ENCODE results near the gene PSMD6.

The PSMD6 gene

GRCh38 chr3:63986831-63987230 is 36.5 kb downstream of the PSMD6 start:
- no peak overlapping the region for H3K9ac ChIP-seq (ENCODE audit: low read depth, low read length)
- H3K9me3 ChIP-seq (ENCODE audit: control insufficient read depth, insufficient read depth, low read length): no peaks in the 10 kb centered on the region
- H3K4me1 ChIP-seq (ENCODE audit: insufficient read depth, low read length): no peaks in the 10 kb centered on the region
- H3K36me3 ChIP-seq (ENCODE audit: insufficient read depth, low read length): peaks cover 8% of the 10 kb centered on the region

DNA sequence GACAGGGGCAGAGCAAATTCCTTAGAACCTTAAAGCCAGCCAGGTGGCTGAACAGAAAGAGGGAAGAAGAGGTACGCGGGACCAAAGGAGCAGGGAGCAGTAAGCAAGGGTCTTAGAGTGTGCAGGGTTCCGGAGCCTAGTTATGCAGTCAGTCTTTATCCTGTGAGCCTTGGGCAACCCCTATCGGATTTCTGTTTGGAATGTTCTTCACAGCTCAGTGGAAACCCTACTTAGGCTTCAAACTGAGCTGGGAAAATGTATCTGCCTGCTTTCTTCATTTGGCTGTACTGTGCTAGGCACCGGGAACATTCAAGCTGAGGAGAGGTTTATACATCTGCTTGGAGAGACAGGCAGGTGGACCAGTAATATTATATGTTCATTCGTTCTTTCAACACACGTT is 37.1 kb downstream of the PSMD6 start:
- H3K9ac ChIP-seq (ENCODE audit: low read depth, low read length): no peak overlapping the region
- peaks cover 8% of the 10 kb centered on the region for H3K36me3 ChIP-seq (ENCODE audit: insufficient read depth, low read length)
- no peaks in the 10 kb centered on the region for H3K4me1 ChIP-seq (ENCODE audit: insufficient read depth, low read length)
- H3K9me3 ChIP-seq (ENCODE audit: control insufficient read depth, insufficient read depth, low read length): no peaks in the 10 kb centered on the region

- Histone ChIP-seq H3K9ac (ENCODE audit: low read depth, low read length) (no peak overlapping the region), H3K4me1 (ENCODE audit: insufficient read depth, low read length) (no peaks in the 10 kb centered on the region), H3K9me3 (ENCODE audit: control insufficient read depth, insufficient read depth, low read length) (no peaks in the 10 kb centered on the region), H3K36me3 (ENCODE audit: insufficient read depth, low read length) (peaks cover 8% of the 10 kb centered on the region)
Measured at GRCh38 chr3:63984391-63984790, 38.9 kb downstream of the PSMD6 start.

DNA sequence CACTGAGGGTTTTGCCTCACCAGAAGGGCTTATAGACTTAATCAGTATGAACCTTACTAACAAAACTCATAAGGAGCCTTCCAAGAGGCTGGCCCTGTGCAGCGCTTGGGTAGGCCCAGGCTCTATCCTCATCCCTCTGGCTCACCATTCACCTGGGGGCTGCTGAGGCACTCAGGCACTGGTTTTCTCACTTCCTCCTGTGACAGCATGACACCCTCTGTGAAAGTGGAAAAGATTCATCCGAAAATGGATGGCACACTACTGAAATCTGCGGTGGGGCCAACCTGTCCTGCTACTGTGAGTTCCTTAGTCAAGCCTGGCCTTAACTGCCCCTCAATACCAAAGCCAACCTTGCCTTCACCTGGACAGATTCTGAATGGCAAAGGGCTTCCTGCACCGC is 41.3 kb downstream of the PSMD6 start:
- Histone ChIP-seq H3K9me3 (ENCODE audit: control insufficient read depth, insufficient read depth, low read length) (no peaks in the 10 kb centered on the region), H3K36me3 (ENCODE audit: insufficient read depth, low read length) (no peaks in the 10 kb centered on the region; the same call in none of the 2 replicates), H3K9ac (ENCODE audit: low read depth, low read length) (no peak overlapping the region), H3K4me1 (ENCODE audit: insufficient read depth, low read length) (no peaks in the 10 kb centered on the region)

DNA sequence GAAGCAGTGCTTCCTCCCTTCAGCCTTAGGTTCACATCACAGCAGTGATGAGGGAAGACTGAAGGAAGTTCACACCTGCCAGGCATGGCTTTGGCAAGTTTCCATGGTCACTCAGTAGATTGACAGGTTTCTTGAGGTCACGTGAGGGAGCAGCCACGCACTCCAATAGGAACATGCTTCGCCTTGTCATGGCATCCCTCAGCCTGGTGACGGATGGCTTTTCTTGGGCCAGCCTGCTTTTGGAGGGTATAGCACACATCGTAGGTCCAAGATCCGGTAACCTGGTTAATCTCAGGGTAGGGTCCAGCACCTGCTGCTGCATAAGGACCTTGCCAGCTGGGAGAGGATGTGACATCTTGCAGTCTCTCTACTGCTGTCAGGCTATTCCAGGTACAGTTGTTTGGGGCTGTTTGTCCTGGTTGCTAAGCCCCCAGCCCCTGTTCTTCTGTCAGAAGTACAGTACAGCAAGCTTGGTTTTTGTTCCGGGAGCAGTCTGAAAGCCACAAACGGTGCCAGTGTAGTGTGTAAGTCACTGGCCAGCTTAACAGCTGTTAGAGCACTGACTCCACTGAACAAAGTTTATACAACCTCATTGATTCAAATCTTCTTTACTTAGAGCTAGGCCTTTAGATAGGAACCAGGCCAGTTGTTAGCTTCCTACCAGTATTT is 42.3 kb downstream of the PSMD6 start:
- no peaks in the 10 kb centered on the region for H3K4me1 ChIP-seq (ENCODE audit: insufficient read depth, low read length)
- no peak overlapping the region for H3K9ac ChIP-seq (ENCODE audit: low read depth, low read length)
- peaks cover 2% of the 10 kb centered on the region for H3K36me3 ChIP-seq (ENCODE audit: insufficient read depth, low read length)
- no peaks in the 10 kb centered on the region for H3K9me3 ChIP-seq (ENCODE audit: control insufficient read depth, insufficient read depth, low read length)

DNA sequence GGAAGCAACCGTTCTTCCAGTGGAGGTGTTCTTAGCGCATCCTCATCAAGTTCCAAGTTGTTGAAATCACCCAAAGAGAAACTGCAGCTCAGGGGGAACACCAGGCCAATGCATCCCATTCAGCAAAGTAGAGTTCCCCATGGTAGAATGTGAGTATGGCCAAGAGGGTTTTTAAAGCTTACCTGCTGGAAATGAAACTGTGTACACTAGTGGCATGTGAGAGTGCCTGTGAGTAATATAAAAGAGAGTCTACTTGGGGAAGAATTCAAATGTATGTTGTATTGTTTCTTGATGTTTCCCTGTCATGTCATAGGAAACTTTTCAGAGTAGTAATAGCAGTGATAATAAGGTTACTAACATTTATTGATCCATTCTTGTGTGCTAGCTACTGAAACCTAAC is 43.3 kb downstream of the PSMD6 start:
- Histone ChIP-seq H3K9ac (ENCODE audit: low read depth, low read length) (no peak overlapping the region), H3K36me3 (ENCODE audit: insufficient read depth, low read length) (peaks cover 2% of the 10 kb centered on the region), H3K9me3 (ENCODE audit: control insufficient read depth, insufficient read depth, low read length) (no peaks in the 10 kb centered on the region), H3K4me1 (ENCODE audit: insufficient read depth, low read length) (no peaks in the 10 kb centered on the region)

GRCh38 chr3:63979093-63979885 is 44.0 kb downstream of the PSMD6 start:
- no peaks in the 10 kb centered on the region for H3K9me3 ChIP-seq (ENCODE audit: control insufficient read depth, insufficient read depth, low read length)
- H3K36me3 ChIP-seq (ENCODE audit: insufficient read depth, low read length): peaks cover 2% of the 10 kb centered on the region
- no peaks in the 10 kb centered on the region for H3K4me1 ChIP-seq (ENCODE audit: insufficient read depth, low read length)
- H3K9ac ChIP-seq (ENCODE audit: low read depth, low read length): no peak overlapping the region

GRCh38 chr3:63977893-63978292 is 45.4 kb downstream of the PSMD6 start:
- peaks cover 2% of the 10 kb centered on the region for H3K36me3 ChIP-seq (ENCODE audit: insufficient read depth, low read length)

DNA sequence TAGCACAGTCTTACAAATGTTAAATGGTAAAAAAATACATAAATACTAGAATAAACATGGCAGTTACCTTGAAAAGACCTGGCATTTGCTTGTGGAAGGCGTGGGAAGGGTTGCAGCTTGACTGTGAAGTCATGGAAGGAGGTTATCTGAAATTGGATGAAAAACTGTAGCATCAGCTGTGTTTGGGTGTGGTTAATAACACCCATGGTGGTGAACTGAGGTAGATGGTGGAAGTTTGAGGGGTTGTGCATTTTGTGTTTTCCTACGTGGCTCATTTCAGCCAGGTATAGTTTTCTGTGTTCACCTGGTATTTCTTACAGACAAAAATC is 46.5 kb downstream of the PSMD6 start:
- Histone ChIP-seq H3K4me1 (ENCODE audit: insufficient read depth, low read length) (peaks cover 9% of the 10 kb centered on the region), H3K9ac (ENCODE audit: low read depth, low read length) (no peak overlapping the region), H3K36me3 (ENCODE audit: insufficient read depth, low read length) (peaks cover 2% of the 10 kb centered on the region; the same call in 1 of the 2 replicates), H3K9me3 (ENCODE audit: control insufficient read depth, insufficient read depth, low read length) (no peaks in the 10 kb centered on the region)

More at GRCh38 chr3:63977893-63978292, 45.4 kb downstream of the PSMD6 start:
- no peaks in the 10 kb centered on the region for H3K9me3 ChIP-seq (ENCODE audit: control insufficient read depth, insufficient read depth, low read length)
- H3K4me1 ChIP-seq (ENCODE audit: insufficient read depth, low read length): no peaks in the 10 kb centered on the region
- no peak overlapping the region for H3K9ac ChIP-seq (ENCODE audit: low read depth, low read length)

- no peaks in the 10 kb centered on the region for H3K9me3 ChIP-seq (ENCODE audit: control insufficient read depth, insufficient read depth, low read length)
- H3K36me3 ChIP-seq (ENCODE audit: insufficient read depth, low read length): peaks cover 2% of the 10 kb centered on the region; the same call in 1 of the 2 replicates
- H3K9ac ChIP-seq (ENCODE audit: low read depth, low read length): no peak overlapping the region
- H3K4me1 ChIP-seq (ENCODE audit: insufficient read depth, low read length): peaks cover 12% of the 10 kb centered on the region
Measured at GRCh38 chr3:63976161-63976871, 47.0 kb downstream of the PSMD6 start.

DNA sequence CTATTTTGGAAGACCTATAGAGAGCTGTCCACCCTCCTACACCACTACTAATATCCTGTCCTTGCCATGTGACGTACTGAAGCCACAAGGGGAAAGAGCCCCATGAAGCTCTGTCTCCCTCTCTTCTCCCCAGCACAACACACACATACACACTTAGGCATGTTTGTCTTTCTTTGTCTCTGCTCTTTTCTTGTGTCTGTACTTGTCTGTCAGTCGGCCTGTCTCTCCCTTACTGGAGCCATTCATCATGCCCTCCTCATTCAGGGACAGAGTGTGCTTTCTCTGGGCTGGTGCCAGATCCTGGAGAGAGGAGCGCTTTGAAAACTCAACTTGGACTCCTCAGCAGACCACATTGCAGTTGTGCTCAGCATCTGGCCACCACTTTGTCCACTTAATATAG is 47.6 kb downstream of the PSMD6 start:
- no peaks in the 10 kb centered on the region for H3K9me3 ChIP-seq (ENCODE audit: control insufficient read depth, insufficient read depth, low read length)
- H3K9ac ChIP-seq (ENCODE audit: low read depth, low read length): no peak overlapping the region
- peaks cover 2% of the 10 kb centered on the region; the same call in 1 of the 2 replicates for H3K36me3 ChIP-seq (ENCODE audit: insufficient read depth, low read length)
- H3K4me1 ChIP-seq (ENCODE audit: insufficient read depth, low read length): peaks cover 18% of the 10 kb centered on the region

DNA sequence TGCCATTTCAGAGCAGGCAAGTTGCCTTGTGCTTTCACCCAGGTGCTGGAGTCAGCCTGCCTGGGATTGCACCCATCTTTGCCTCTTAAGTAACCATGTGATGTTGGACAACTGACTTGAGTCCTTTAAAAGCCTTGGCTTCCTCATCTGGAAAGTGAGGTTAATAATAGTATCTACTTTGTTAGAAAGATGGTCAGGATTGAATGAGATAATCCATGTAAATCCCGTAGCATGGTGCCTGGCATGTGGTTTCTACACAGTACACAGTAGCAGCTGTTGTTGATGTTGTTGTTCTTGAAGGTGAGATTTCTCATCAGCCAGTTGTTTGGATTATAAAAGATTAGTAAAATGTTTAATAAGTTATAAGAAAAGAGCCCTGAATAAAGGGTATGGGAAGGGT is 48.8 kb downstream of the PSMD6 start:
- Histone ChIP-seq H3K4me1 (ENCODE audit: insufficient read depth, low read length) (peaks cover 31% of the 10 kb centered on the region), H3K9ac (ENCODE audit: low read depth, low read length) (no peak overlapping the region), H3K36me3 (ENCODE audit: insufficient read depth, low read length) (peaks cover 2% of the 10 kb centered on the region; the same call in 1 of the 2 replicates), H3K9me3 (ENCODE audit: control insufficient read depth, insufficient read depth, low read length) (no peaks in the 10 kb centered on the region)

DNA sequence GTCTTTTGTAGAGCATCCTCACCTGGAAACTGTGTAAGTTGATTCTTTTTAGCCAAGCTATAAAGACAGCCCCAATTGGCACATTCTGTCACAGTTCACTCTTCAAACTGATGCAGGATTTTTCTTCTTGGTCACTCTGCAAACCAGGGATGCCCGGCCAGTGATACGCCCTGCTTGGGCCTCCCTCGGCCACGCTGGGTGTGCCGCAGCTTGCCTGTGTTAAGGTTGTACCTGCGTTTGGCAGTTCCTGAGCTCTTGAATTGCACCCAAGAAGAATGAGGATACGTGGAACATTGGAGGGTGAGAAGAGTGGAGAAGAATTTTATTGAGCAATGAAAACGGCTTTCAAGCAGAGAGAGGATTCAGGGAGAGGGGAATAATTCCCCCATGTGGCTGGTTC is 49.9 kb downstream of the PSMD6 start:
- peaks cover 2% of the 10 kb centered on the region; the same call in 1 of the 2 replicates for H3K36me3 ChIP-seq (ENCODE audit: insufficient read depth, low read length)
- no peak overlapping the region for H3K9ac ChIP-seq (ENCODE audit: low read depth, low read length)
- no peaks in the 10 kb centered on the region for H3K9me3 ChIP-seq (ENCODE audit: control insufficient read depth, insufficient read depth, low read length)
- peaks cover 41% of the 10 kb centered on the region for H3K4me1 ChIP-seq (ENCODE audit: insufficient read depth, low read length)

- Histone ChIP-seq H3K9me3 (ENCODE audit: control insufficient read depth, insufficient read depth, low read length) (no peaks in the 10 kb centered on the region), H3K36me3 (ENCODE audit: insufficient read depth, low read length) (peaks cover 2% of the 10 kb centered on the region; the same call in 1 of the 2 replicates), H3K4me1 (ENCODE audit: insufficient read depth, low read length) (peaks cover 45% of the 10 kb centered on the region), H3K9ac (ENCODE audit: low read depth, low read length) (no peak overlapping the region)
Measured at GRCh38 chr3:63972987-63973386, 50.3 kb downstream of the PSMD6 start.
